ENCODE results near the gene PKP4.

The PKP4 gene

GRCh38 chr2:158500333-158500732, 43.6 kb downstream of the PKP4 start:
- DNase-seq, result no peak

GRCh38 chr2:158501301-158501700, 44.5 kb downstream of the PKP4 start:
- DNase-seq, result no peak

- no peak for DNase-seq
These were observed 46.2 kb downstream of the PKP4 start for GRCh38 chr2:158502974-158503373.

GRCh38 chr2:158504088-158504487, 47.3 kb downstream of the PKP4 start:
- no peak for DNase-seq

- no peak for DNase-seq
These were observed 48.7 kb downstream of the PKP4 start for GRCh38 chr2:158505448-158505934.

GRCh38 chr2:158507141-158507540, 50.4 kb downstream of the PKP4 start:
- DNase-seq, result no peak

GRCh38 chr2:158507679-158508078, 50.9 kb downstream of the PKP4 start:
- DNase-seq, result no peak

- DNase-seq, result no peak
These were observed 53.4 kb downstream of the PKP4 start for GRCh38 chr2:158509928-158510797.

- no peak for DNase-seq
These were observed 54.1 kb downstream of the PKP4 start for GRCh38 chr2:158510887-158511286.

- DNase-seq, result no peak
These were observed 55.0 kb downstream of the PKP4 start for GRCh38 chr2:158511706-158512105.

- no peak for DNase-seq
These were observed 55.6 kb downstream of the PKP4 start for GRCh38 chr2:158512323-158512722.

- no peak for DNase-seq
These were observed 57.1 kb downstream of the PKP4 start for GRCh38 chr2:158513841-158514240.

- DNase-seq, result peak; percentile 52
These were observed 61.3 kb downstream of the PKP4 start for GRCh38 chr2:158518084-158518483.

GRCh38 chr2:158519481-158519880, 62.7 kb downstream of the PKP4 start:
- no peak for DNase-seq

GRCh38 chr2:158529379-158530259, 72.9 kb downstream of the PKP4 start:
- no peak for DNase-seq

- DNase-seq, result no peak
These were observed 74.1 kb downstream of the PKP4 start for GRCh38 chr2:158530829-158531228.

GRCh38 chr2:158533009-158533408, 76.3 kb downstream of the PKP4 start:
- no peak for DNase-seq

GRCh38 chr2:158539176-158540005, 82.6 kb downstream of the PKP4 start:
- DNase-seq, result no peak

GRCh38 chr2:158542577-158542976, 85.8 kb downstream of the PKP4 start:
- no peak for DNase-seq

- DNase-seq, result no peak
These were observed 87.2 kb downstream of the PKP4 start for GRCh38 chr2:158543957-158544356.

GRCh38 chr2:158544998-158545397, 88.2 kb downstream of the PKP4 start:
- DNase-seq, result no peak

GRCh38 chr2:158546412-158547144, 89.8 kb downstream of the PKP4 start:
- DNase-seq, result no peak
